HEK293T (cell line): ENCODE data around the gene FREY1.

Experiments
- CTCF ChIA-PET: fragments of 350-600 bp; formaldehyde crosslinking; extraction: SDS; loops from one replicate; lab custom pipeline; 2021; ENCODE audit warnings: antibody characterized with exemption, inconsistent platforms; lab: Yijun Ruan, JAX
- POLR2A ChIA-PET: fragments of 350-600 bp; formaldehyde crosslinking; extraction: SDS; loops from one replicate; lab custom pipeline; 2020; ENCODE audit warnings: antibody characterized with exemption, inconsistent platforms; lab: Yijun Ruan, JAX
- DNase-seq: peaks from one replicate; pipeline ENCODE4 v3.0.0; 2012; ENCODE audit warnings: mixed read lengths; ENCODE audit errors: extremely low spot score
- ARNT ChIP-seq: fragments of 450-650 bp; IDR thresholded peaks from 2 replicates; pipeline ENCODE4 v1.6.1; 2017; ENCODE audit warnings: mild to moderate bottlenecking
- BHLHE40 ChIP-seq: fragments of 450-650 bp; IDR thresholded peaks from 2 replicates; pipeline ENCODE4 v1.6.1; 2016; ENCODE audit warnings: mild to moderate bottlenecking, moderate library complexity, borderline replicate concordance
- CTBP1 ChIP-seq: fragments of 450-650 bp; IDR thresholded peaks from 2 replicates; pipeline ENCODE4 v1.6.1; 2016; ENCODE audit warnings: borderline replicate concordance
- ELF4 ChIP-seq: fragments of 450-650 bp; IDR thresholded peaks from 2 replicates; pipeline ENCODE4 v1.6.1; 2017; ENCODE audit warnings: antibody characterized with exemption
- FOXA1 ChIP-seq: fragments of 450-650 bp; IDR thresholded peaks from 2 replicates; pipeline ENCODE4 v1.6.1; 2016; ENCODE audit warnings: mild to moderate bottlenecking
- FOXK2 ChIP-seq: fragments of 450-650 bp; IDR thresholded peaks from 2 replicates; pipeline ENCODE4 v1.6.1; 2016; ENCODE audit warnings: mild to moderate bottlenecking
- FOXM1 ChIP-seq: fragments of 450-650 bp; IDR thresholded peaks from 2 replicates; pipeline ENCODE4 v1.6.1; 2017; ENCODE audit warnings: mild to moderate bottlenecking, borderline replicate concordance
- HDGF ChIP-seq: fragments of 450-650 bp; IDR thresholded peaks from 2 replicates; pipeline ENCODE4 v1.6.1; 2017; ENCODE audit warnings: antibody characterized with exemption, borderline replicate concordance
- L3MBTL2 ChIP-seq: fragments of 450-650 bp; conservative IDR thresholded peaks from 2 replicates; pipeline ENCODE4 v1.6.1; 2016; ENCODE audit warnings: mild to moderate bottlenecking
- LEF1 ChIP-seq: fragments of 450-650 bp; IDR thresholded peaks from 2 replicates; pipeline ENCODE4 v1.6.1; 2017; ENCODE audit warnings: mild to moderate bottlenecking, borderline replicate concordance
- NFRKB ChIP-seq: fragments of 450-650 bp; IDR thresholded peaks from 2 replicates; pipeline ENCODE4 v1.6.1; 2016; ENCODE audit warnings: mild to moderate bottlenecking, moderate library complexity
- PKNOX1 ChIP-seq: fragments of 450-650 bp; IDR thresholded peaks from 2 replicates; pipeline ENCODE4 v1.6.1; 2016
- SP1 ChIP-seq: fragments of 450-650 bp; IDR thresholded peaks from 2 replicates; pipeline ENCODE4 v1.6.1; 2017
- SUZ12 ChIP-seq: fragments of 450-650 bp; IDR thresholded peaks from 2 replicates; pipeline ENCODE4 v1.6.1; 2016; ENCODE audit warnings: mild to moderate bottlenecking
- TARDBP ChIP-seq: fragments of 450-650 bp; IDR thresholded peaks from 2 replicates; pipeline ENCODE4 v1.6.1; 2016
- ZNF384 ChIP-seq: fragments of 450-650 bp; IDR thresholded peaks from 2 replicates; pipeline ENCODE4 v1.6.1; 2016

FREY1 gene

DNA sequence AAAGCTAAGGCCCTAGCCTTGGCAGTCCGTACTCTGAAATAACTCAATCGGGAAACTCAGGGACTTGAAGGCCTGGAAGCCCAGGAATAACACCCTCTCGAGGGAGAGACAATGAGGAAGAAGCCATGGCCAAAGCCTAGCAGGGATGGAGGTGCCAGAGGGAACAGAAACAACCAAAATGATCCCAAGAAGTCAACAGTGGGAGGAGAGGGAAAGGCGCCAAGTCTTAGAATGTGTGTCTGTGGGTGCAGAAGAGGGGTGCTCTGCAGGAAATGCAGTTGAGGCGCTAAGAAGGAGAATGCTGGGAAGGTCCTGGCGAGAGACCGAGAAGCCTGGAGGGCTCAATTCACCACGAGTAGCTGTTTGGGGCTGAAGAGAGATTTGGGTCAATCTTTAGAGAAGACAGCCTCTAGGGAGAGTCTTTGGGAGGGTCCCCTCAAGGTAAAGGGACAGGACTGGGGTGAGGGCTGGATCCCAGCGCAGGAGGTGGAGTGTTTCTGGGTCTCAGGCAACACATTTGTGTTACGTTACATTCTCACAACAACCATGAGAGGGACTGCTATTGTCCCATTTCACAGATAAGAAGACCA, 22.4 kb downstream of the FREY1 start:
- TF ChIP-seq NFRKB (no peak), L3MBTL2 (no peak), PKNOX1 (no peak), ZNF384 (no peak), FOXA1 (no peak), HDGF (no peak), FOXK2 (no peak), ARNT (no peak), ELF4 (no peak), SUZ12 (no peak), TARDBP (no peak), LEF1 (no peak), CTBP1 (no peak), SP1 (no peak), FOXM1 (no peak)
- ChIA-PET POLR2A (interaction anchor here (1.1 kb wide), 1 partner anchor 12 kb away, joined by 3 read pairs; no protein-coding TSS in a partner anchor), CTCF (interaction anchor here (1.2 kb wide), 1 partner anchor 12 kb away, joined by 3 read pairs; no protein-coding TSS in a partner anchor)
- DNase-seq, result no peak

- CTCF ChIA-PET, result no interaction called here
- TF ChIP-seq SP1 (no peak), LEF1 (no peak), BHLHE40 (no peak), ELF4 (no peak), FOXK2 (no peak), ZNF384 (no peak), TARDBP (no peak), NFRKB (no peak)
- DNase-seq, result no peak
- POLR2A ChIA-PET, result interaction anchor here (1.3 kb wide), 1 partner anchor 11 kb away, joined by 3 read pairs; no protein-coding TSS in a partner anchor
Observed at GRCh38 chr11:45881708-45882368, 25.2 kb downstream of the FREY1 start.

DNA sequence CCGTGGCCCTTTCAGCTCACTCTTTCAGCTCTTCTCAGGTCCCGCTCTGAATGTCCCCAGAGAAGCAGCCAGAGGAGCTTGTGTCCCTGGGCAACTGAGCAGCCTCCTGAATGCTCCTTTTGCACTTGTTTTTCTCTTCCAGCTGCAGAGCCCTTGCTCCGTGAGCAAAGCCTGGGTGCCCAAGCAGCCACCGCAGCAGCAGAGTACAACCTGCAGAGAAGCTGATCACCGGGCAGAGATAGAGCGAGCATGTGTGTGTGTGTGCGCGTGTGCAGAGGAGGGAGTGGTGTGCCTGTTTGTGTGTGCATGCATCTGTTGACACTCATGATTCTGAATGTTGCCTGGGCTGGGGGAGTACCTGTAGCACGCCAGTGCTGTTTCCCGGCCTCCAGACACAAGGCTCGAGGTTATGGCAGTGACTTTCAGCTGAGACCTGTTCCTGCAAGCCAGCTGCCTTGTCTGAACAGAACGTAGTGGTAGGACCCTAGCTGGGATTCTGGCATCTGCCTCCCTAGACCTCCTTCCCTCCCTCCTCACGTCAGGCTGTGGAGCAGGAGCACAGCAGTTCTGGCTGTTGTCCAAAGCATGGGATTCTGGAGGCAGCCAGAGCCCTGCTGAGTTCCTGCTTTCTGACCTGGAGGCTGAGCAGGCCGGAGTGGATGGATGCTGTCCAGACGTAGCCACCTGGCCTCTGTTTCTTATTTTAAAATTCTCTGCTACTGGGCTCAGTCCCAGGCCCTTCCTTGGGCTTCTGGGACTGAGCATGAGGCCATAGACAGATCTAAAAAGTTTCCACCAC, 26.1 kb downstream of the FREY1 start:
- no peak for TF ChIP-seq ZNF384
- no peak for TF ChIP-seq TARDBP
- no peak for TF ChIP-seq FOXA1
- no peak for TF ChIP-seq BHLHE40
- no peak for TF ChIP-seq L3MBTL2
- TF ChIP-seq ARNT, result no peak
- TF ChIP-seq SUZ12, result no peak
- no peak for TF ChIP-seq FOXM1
- TF ChIP-seq ELF4, result no peak
- TF ChIP-seq CTBP1, result no peak
- TF ChIP-seq SP1, result no peak
- no peak for TF ChIP-seq HDGF
- no peak for TF ChIP-seq NFRKB
- no peak for TF ChIP-seq PKNOX1
- ChIA-PET POLR2A (interaction anchor here (1.3 kb wide), 1 partner anchor 10 kb away, joined by 3 read pairs; no protein-coding TSS in a partner anchor), CTCF (no interaction called here)
- no peak for DNase-seq

- ChIA-PET POLR2A (interaction anchor here (1.3 kb wide), 1 partner anchor 9 kb away, joined by 3 read pairs; no protein-coding TSS in a partner anchor), CTCF (no interaction called here)
- TF ChIP-seq SUZ12 (no peak), FOXM1 (no peak), CTBP1 (no peak), FOXK2 (no peak), ARNT (no peak), LEF1 (no peak), ELF4 (no peak), ZNF384 (no peak), SP1 (no peak), TARDBP (no peak), HDGF (no peak), FOXA1 (no peak), NFRKB (no peak), L3MBTL2 (no peak), PKNOX1 (no peak), BHLHE40 (no peak)
- no peak for DNase-seq
Observed at GRCh38 chr11:45879803-45880686, 27.0 kb downstream of the FREY1 start.

DNA sequence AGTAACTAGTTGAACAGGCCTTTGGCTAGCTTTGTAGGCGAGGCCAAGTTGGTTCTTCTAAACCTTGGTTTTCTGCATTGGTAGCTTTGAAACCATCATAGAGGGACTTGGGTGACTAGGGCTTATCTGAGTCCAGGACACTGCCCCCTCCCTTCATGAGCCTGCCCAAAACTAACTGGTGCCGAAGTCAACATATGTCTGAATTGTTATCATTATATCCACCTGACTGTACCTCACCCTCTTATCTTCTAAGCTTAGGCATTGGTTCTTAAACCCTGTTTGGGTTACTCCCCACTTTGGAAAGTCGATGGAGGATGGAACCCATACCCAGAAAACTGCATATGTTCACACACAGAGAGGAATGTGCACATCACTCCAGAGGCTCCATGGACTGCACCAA, 29.2 kb downstream of the FREY1 start:
- TF ChIP-seq FOXM1 (no peak), SP1 (no peak), TARDBP (no peak), FOXK2 (no peak), CTBP1 (no peak), PKNOX1 (no peak), ELF4 (no peak), ZNF384 (no peak), FOXA1 (no peak), L3MBTL2 (no peak), SUZ12 (no peak)
- ChIA-PET CTCF (no interaction called here), POLR2A (no interaction called here)
- no peak for DNase-seq
